T-helper 2 cell (primary cell): ENCODE measurements around the gene RAB8A.
"Not testable (repeated sequence)": the region's sequence is repeated elsewhere in the genome, so short reads cannot be mapped to it uniquely, and the experiment has no call there.

ENCODE experiments used
- DNase-seq, 5 experiments: peaks; one replicate each; pipeline versions ENCODE4 v3.0.0 to v3.0.0-alpha.2; 2012 to 2022

The RAB8A gene

DNA sequence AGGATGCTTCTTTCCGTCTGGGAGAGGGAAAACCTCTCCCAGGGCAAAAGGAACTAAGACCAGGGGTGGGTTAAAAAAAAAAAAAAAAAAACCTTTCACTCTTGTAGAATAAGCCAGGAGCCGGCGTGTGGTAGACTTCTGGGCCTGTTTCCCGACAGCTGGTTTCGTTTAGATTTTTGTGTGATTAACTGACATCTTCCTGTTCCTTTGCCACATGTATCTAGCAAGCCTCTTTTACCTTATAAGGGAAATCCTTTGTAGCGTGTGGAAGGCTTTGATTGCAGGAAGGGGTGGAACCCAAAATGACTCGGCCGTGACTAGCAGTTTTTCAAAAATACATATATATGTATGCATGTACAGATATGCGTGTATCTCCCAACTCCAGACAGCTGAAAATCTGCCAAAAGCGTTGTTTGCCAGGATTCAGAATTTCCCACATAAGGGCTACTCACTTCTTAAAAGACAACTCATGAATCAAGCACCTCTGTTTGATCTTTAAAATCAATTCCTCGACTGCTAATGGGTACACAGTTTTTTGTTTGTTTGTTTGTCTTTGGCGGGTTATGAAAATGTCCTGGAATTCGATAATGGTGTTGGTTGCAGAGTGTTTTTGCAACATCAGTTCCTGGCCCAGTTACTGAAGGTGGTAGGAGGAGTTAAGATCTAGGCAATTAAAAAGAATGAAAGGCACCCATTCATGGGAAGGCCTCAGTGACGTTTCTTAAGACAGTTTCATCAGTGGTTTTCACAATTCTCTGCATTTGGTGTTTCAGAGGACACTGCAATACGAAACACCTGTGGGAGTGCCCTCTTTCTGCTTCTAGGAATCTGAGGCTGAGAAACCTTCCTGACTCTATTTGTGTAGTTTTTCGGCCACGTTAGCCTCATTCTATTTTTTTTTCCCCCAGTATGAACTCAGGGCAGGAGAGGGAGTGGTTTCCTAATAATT is 32.7 kb upstream of the RAB8A start:
- DNase-seq, result peak in 4 of 5 experiments; percentile 34 to 97 (median 76)

GRCh38 chr19:16084067-16084685 is 27.5 kb upstream of the RAB8A start:
- DNase-seq, result no peak

- DNase-seq, result peak in 1 of 5 experiments; percentile 66
Measured at GRCh38 chr19:16085115-16085514, 26.6 kb upstream of the RAB8A start.

DNA sequence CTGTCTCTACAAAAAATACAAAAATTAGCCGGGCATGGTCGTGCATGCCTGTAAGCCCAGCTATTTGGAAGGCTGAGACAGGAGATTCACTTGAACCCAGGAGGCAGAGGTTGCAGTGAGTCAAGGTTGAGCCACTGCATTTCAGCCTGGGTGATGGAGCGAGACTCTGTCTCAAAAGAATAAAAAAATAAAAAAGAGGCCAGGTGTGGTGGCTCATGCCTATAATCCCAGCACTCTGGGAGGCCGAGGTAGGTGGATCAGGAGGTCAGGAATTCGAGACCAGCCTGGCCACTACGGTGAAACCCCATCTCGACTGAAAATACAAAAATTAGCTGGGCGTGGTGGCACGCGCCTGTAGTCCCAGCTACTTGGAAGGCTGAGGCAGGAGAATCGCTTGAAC is 24.3 kb upstream of the RAB8A start:
- not testable (repeated sequence) for DNase-seq

DNA sequence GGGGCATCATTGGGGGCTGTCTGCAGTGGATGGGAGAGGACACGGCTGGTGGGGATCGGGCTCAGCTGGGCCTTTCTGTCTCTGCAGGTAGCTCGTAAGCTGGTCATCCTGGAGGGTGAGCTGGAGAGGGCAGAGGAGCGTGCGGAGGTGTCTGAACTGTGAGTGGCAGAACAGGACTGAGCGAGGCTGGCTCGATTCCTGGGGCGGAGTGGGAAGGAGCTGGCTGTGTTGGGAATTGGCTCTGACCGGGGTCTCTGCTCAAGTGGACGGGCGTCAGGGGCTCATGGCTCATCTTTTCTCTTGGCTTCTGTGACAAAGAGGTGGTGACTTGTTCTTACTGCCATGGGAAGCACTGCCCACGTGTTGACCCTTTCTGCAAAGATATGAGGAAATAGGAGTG is 23.7 kb upstream of the RAB8A start:
- no peak for DNase-seq

- no peak for DNase-seq
Measured at GRCh38 chr19:16088351-16089009, 23.2 kb upstream of the RAB8A start.

GRCh38 chr19:16089010-16089846 is 22.5 kb upstream of the RAB8A start:
- no peak for DNase-seq

DNA sequence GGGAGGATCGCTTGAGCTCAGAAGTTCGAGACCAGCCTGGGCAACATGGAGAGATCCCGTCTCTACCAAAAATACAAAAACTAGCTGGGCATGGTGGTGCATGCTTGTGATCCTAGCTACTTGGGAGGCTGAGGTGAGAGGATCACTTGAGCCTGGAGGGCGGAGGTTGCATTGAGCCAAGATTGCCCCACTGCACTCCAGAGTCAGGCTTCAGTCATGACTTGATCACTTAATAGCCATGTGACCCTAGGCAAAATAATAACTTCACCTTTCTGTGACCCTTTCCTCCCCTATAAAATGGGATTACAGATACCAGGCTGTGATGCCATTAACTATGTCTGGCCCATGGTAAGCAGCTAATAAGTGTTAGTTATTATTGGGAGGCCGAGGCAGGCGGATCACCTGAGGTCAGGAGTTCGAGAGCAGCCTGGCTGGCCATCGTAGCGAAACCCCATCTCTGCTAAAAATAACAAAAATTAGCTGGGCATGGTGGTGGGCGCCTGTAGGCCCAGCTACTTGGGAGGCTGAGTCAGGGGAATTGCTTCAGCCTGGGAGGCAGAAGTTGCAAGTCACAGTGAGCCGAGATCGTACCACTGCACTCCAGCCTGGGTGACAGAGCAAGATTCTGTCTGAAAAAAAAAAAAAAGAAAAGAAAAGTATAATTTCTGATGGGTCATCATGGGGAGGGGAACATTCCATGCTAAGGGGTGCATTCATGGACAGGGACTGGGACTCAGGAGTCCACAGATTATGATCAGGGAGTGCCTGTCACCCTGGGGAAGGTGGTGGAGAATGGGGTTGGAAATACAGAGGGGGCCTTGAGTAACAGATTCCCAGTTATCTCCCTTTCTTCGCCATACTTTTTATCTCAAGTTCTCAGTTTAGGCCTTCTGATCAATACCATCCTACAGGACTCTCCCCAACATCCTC is 19.9 kb upstream of the RAB8A start:
- DNase-seq, result no peak

DNA sequence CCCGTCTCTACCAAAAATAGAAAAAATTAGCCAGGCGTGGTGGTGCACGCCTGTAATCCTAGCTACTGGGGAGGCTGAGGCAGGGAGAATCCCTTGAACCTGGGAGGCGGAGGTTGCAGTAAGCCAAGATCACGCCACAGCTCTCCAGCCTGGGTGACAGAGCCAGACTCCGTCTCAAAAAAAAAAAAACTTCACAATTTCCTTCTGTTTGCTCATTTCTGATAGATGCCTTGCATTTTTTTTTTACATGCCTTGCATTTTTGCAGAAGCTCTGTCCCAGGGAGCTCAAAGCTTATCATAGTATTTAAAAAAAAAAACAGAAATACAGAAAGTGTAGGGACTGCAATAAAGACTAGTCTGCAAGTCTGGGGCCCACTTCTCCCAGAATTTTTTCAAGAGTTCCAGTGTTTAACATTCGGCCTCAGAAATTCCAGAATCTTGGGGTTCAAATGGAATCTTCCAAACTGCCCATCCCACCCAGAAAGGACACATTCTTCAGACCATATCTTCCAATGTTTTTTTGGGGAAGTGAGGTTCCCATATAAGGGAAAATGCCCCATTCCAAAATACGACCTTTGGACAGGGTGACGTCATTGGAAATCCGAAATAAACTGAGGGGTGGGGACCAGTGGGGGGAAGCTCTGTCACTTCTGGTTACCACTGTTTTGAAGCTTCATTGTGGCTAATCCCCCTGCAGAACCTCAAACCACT is 17.2 kb upstream of the RAB8A start:
- no peak for DNase-seq

GRCh38 chr19:16095071-16095571 is 16.6 kb upstream of the RAB8A start:
- DNase-seq, result peak in 1 of 5 experiments; percentile 47

GRCh38 chr19:16096280-16096855 is 15.3 kb upstream of the RAB8A start:
- DNase-seq, result no peak

DNA sequence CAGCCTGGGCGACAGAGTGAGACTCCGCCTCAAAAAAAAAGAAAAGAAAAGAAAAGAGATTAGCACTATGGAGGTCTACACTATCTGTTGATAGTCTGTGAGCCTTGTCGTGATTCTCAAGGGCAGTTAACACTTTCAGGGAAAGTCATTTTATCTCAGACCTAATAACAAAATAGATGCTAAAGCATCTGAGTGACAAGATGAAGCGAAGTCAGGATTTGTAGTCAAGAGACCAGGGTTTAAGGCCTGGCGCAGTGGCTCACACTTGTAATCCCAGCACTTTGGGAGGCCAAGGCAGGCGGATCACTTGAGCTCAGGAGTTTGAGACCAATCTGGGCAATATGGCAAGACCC is 13.3 kb upstream of the RAB8A start:
- DNase-seq, result no peak

DNA sequence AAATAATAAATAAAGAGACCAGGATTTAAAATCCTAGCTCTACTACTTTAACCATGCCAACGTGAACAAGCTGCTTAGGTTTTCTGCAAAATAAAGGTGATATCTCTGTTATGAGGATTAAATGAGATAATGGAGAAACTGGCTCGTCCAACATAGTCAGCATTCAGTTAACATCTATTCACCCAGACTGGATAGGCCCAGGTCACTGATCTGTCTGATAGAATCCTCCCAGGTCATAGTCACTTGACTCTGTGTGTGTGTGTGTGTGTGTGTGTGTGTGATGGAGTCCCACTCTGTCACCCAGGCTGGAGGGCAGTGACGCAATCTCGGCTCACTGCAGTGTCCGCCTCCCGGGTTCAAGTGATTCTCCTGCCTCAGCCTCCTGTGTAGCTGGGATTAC is 12.9 kb upstream of the RAB8A start:
- no peak for DNase-seq

GRCh38 chr19:16099314-16099965 is 12.2 kb upstream of the RAB8A start:
- DNase-seq, result not testable (repeated sequence)

GRCh38 chr19:16100524-16100923 is 11.2 kb upstream of the RAB8A start:
- no peak for DNase-seq

- no peak for DNase-seq
Measured at GRCh38 chr19:16104722-16105121, 7.0 kb upstream of the RAB8A start.

- DNase-seq, result peak in 1 of 5 experiments; percentile 45
Measured at GRCh38 chr19:16106121-16106520, 5.6 kb upstream of the RAB8A start.

GRCh38 chr19:16111909-16112752 is 442 bp downstream of the RAB8A start:
- DNase-seq, result no peak

GRCh38 chr19:16112778-16113177 is 1.1 kb downstream of the RAB8A start:
- DNase-seq, result no peak
